ENCODE data around the gene MKKS. TPM values are rescaled to one million over a fixed set of nuclear protein-coding genes. Genes with fewer than 3 reads are reported as not detected.
A peak's percentile ranks its signal among the peaks of the same experiment; 100 is the strongest.

Gene MKKS
- polyA plus RNA-seq, 1 donor (not counting 4 experiments of a cell fraction or from before 2014, with no cell fraction given) = 24.8 TPM

DNA sequence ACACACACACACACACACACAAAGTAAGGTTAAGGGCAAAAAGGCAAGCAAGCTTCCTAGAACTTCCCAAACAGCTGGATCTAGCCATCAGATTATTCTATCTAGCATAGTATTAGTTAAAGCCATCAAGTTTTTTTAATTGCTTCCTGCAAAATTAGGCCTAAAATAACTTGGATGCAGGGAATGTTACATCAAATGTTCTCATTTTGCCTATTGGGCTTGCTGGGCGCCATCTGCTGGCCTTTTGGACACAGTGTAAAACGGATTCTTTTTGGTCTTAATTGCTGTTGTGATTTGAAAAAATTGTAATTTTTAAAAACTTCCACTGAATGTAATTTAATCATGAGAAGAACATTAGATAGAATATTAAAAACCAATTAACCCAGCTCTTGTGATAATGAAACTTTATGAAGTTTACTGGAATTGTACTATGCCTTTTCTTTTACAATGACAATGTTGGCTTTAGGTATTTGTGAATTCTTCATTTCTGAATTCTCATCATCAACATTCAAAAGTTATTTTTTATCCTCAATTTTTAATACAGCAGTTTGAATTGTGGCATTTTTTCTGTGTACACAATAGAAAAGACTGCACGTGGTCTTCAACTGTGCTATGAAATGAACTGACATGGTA lies 6.8 kb downstream of the MKKS start:
- Histone ChIP-seq H3K4me2 (ENCODE audit: control insufficient read depth, extremely low read depth, insufficient read depth, low read depth, low read length) (no peak overlapping the region), H4K20me1 (ENCODE audit: control insufficient read depth, extremely low read depth, insufficient read depth, low read length) (no peaks in the 10 kb centered on the region), H2AFZ (ENCODE audit: control insufficient read depth, low read length) (no peak overlapping the region), H3K36me3 (ENCODE audit: control insufficient read depth in 2 of 2, extremely low read depth in 1 of 2, insufficient read depth in 2 of 2, low read length in 2 of 2) (peaks cover 4% of the 10 kb centered on the region in 2 experiments), H3K9me1 (ENCODE audit: control insufficient read depth, extremely low read depth, insufficient read depth, low read length) (peaks cover 2% of the 10 kb centered on the region), H3K79me2 (ENCODE audit: control insufficient read depth, insufficient read depth, low read length) (peaks cover 77% of the 10 kb centered on the region), H3K4me3 (ENCODE audit: control insufficient read depth in 2 of 3, extremely low read depth in 1 of 3, insufficient read depth in 2 of 3, low read depth in 1 of 3, low read length in 3 of 3) (no peak overlapping the region), H3K4me1 (ENCODE audit: control insufficient read depth, extremely low read depth, insufficient read depth, low read length) (peaks cover 23% of the 10 kb centered on the region), H3K27ac (ENCODE audit: control insufficient read depth, insufficient read depth, low read length) (no peak overlapping the region), H3K9me3 (ENCODE audit: control insufficient read depth, low read depth, low read length) (no peaks in the 10 kb centered on the region), H3K27me3 (ENCODE audit: control insufficient read depth, extremely low read depth, insufficient read depth, low read length) (no peaks in the 10 kb centered on the region), H3K9ac (ENCODE audit: control insufficient read depth, extremely low read depth, insufficient read depth, low read length) (no peak overlapping the region)
- no peak for TF ChIP-seq EZH2 (IDR thresholded peaks at IDR 0.05; ENCODE audit: low read length)
- TF ChIP-seq, protein P1, sequence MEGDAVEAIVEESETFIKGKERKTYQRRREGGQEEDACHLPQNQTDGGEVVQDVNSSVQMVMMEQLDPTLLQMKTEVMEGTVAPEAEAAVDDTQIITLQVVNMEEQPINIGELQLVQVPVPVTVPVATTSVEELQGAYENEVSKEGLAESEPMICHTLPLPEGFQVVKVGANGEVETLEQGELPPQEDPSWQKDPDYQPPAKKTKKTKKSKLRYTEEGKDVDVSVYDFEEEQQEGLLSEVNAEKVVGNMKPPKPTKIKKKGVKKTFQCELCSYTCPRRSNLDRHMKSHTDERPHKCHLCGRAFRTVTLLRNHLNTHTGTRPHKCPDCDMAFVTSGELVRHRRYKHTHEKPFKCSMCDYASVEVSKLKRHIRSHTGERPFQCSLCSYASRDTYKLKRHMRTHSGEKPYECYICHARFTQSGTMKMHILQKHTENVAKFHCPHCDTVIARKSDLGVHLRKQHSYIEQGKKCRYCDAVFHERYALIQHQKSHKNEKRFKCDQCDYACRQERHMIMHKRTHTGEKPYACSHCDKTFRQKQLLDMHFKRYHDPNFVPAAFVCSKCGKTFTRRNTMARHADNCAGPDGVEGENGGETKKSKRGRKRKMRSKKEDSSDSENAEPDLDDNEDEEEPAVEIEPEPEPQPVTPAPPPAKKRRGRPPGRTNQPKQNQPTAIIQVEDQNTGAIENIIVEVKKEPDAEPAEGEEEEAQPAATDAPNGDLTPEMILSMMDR (optimal IDR thresholded peaks at IDR 0.05 in 1 of 3, IDR thresholded peaks at IDR 0.05 in 1 of 3, conservative IDR thresholded peaks at IDR 0.05 in 1 of 3; ENCODE audit: extremely low read depth in 1 of 3, insufficient read depth in 2 of 3, low read length in 3 of 3) = peak; percentile 69 to 72 (median 71)
- FAIRE-seq = peak; percentile 53
- dilution Hi-C loops (cut with MboI; ENCODE audit: extremely low pct_ligation_motif_present, low sequenced_read_pairs) = no loop called here
- no peak for DNase-seq (ENCODE audit: low read depth, low spot score)

DNA sequence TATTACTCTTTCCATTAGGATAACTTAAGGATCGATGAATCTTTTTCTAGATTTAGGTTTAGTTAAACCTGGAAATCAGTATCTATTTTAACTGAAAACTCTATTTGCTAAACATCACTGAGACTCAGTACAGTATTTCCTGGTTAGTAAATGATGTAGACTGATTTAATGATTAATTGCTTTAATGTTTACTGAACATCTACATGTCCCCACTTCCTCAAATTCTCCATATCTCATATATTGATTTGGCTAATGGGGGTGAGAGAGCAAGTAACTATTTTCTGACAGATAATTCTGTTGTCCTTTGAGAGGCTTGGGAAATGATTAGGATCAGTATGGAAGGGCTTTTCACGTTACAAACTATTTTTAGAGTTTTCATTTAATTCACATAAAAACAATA lies 10.3 kb downstream of the MKKS start:
- Histone ChIP-seq H3K27ac (ENCODE audit: control insufficient read depth, insufficient read depth, low read length) (no peak overlapping the region), H3K36me3 (ENCODE audit: control insufficient read depth in 2 of 2, extremely low read depth in 1 of 2, insufficient read depth in 2 of 2, low read length in 2 of 2) (peaks cover 4 to 5% of the 10 kb centered on the region in 2 experiments), H3K79me2 (ENCODE audit: control insufficient read depth, insufficient read depth, low read length) (peaks cover 58% of the 10 kb centered on the region), H3K4me3 (ENCODE audit: control insufficient read depth in 2 of 3, extremely low read depth in 1 of 3, insufficient read depth in 2 of 3, low read depth in 1 of 3, low read length in 3 of 3) (no peak overlapping the region), H3K4me2 (ENCODE audit: control insufficient read depth, extremely low read depth, insufficient read depth, low read depth, low read length) (no peak overlapping the region), H4K20me1 (ENCODE audit: control insufficient read depth, extremely low read depth, insufficient read depth, low read length) (no peaks in the 10 kb centered on the region), H3K27me3 (ENCODE audit: control insufficient read depth, extremely low read depth, insufficient read depth, low read length) (no peaks in the 10 kb centered on the region), H3K9me1 (ENCODE audit: control insufficient read depth, extremely low read depth, insufficient read depth, low read length) (peaks cover 2% of the 10 kb centered on the region), H3K9ac (ENCODE audit: control insufficient read depth, extremely low read depth, insufficient read depth, low read length) (no peak overlapping the region), H3K4me1 (ENCODE audit: control insufficient read depth, extremely low read depth, insufficient read depth, low read length) (peaks cover 16% of the 10 kb centered on the region), H3K9me3 (ENCODE audit: control insufficient read depth, low read depth, low read length) (no peaks in the 10 kb centered on the region), H2AFZ (ENCODE audit: control insufficient read depth, low read length) (no peak overlapping the region)
- DNase-seq (ENCODE audit: low read depth, low spot score) = no peak
- no peak for FAIRE-seq
- no peak for TF ChIP-seq EZH2 (IDR thresholded peaks at IDR 0.05; ENCODE audit: low read length)
- TF ChIP-seq, protein P1 (optimal IDR thresholded peaks at IDR 0.05 in 1 of 3, IDR thresholded peaks at IDR 0.05 in 1 of 3, conservative IDR thresholded peaks at IDR 0.05 in 1 of 3; ENCODE audit: extremely low read depth in 1 of 3, insufficient read depth in 2 of 3, low read length in 3 of 3) = no peak
- dilution Hi-C loops (cut with MboI; ENCODE audit: extremely low pct_ligation_motif_present, low sequenced_read_pairs) = no loop called here
